WTC11 (cell line): ENCODE results near the gene NLRP3. TPM values are rescaled to one million over a fixed set of nuclear protein-coding genes. Genes with fewer than 3 reads are reported as not detected.

Source experiments
- ATAC-seq: fragments of 200-7000 bp; cut with Tn5 transposase; 2 replicates; pipeline ENCODE4 v1.10.0; 2021; ENCODE audit warnings: mild to moderate bottlenecking, moderate library complexity
- CTCF ChIA-PET: fragments of 300-600 bp; sonication (Branson Sonifier 250); formaldehyde crosslinking; loops from one replicate; lab custom pipeline; 2021; ENCODE audit warnings: antibody characterized with exemption; lab: Charles Lee
- POLR2A ChIA-PET: fragments of 350-600 bp; sonication (Branson Sonifier 250); formaldehyde crosslinking; loops from one replicate; lab custom pipeline; 2021; ENCODE audit warnings: antibody characterized with exemption; lab: Charles Lee
- DNase-seq: peaks from one replicate; pipeline ENCODE4 v3.0.0; 2021; ENCODE audit warnings: low spot score
- H3K27ac Mint-ChIP-seq: 2 replicates; pipeline ENCODE4 v1.8.0; 2021; ENCODE audit warnings: mixed read lengths
- H3K27me3 Mint-ChIP-seq: 2 replicates; pipeline ENCODE4 v1.8.0; 2021; ENCODE audit warnings: low read depth, mild to moderate bottlenecking, moderate library complexity, mixed read lengths
- H3K36me3 Mint-ChIP-seq: 2 replicates; pipeline ENCODE4 v1.8.0; 2021; ENCODE audit warnings: mixed read lengths
- H3K4me1 Mint-ChIP-seq: 2 replicates; pipeline ENCODE4 v1.8.0; 2022; ENCODE audit warnings: mixed read lengths
- H3K4me3 Mint-ChIP-seq: 2 replicates; pipeline ENCODE4 v1.8.0; 2021; ENCODE audit warnings: mild to moderate bottlenecking, moderate library complexity, mixed read lengths
- H3K9me3 Mint-ChIP-seq: 2 replicates; pipeline ENCODE4 v1.8.0; 2021; ENCODE audit warnings: mixed read lengths
- ATF2 ChIP-seq: sonication (generic); formaldehyde crosslinking; IDR thresholded peaks from 2 replicates; pipeline ENCODE4 v1.8.1; 2022; ENCODE audit warnings: low read depth, missing genetic modification reagents, borderline replicate concordance
- ELF4 ChIP-seq: sonication (generic); formaldehyde crosslinking; IDR thresholded peaks from 2 replicates; pipeline ENCODE4 v1.8.1; 2022; ENCODE audit warnings: low read depth, mild to moderate bottlenecking, moderate library complexity, missing genetic modification reagents
- ERG ChIP-seq: fragments of 250-450 bp; sonication (Bioruptor Pico); IDR thresholded peaks from 2 replicates; pipeline ENCODE4 v1.8.0; 2021; ENCODE audit warnings: mild to moderate bottlenecking
- ESRRA ChIP-seq: sonication (generic); formaldehyde crosslinking; IDR thresholded peaks from 2 replicates; pipeline ENCODE4 v1.8.1; 2022; ENCODE audit warnings: mild to moderate bottlenecking, missing genetic modification reagents, borderline replicate concordance
- GTF2I ChIP-seq: fragments of 250-450 bp; sonication (Bioruptor Pico); conservative IDR thresholded peaks from 2 replicates; pipeline ENCODE4 v1.4.0; 2021; ENCODE audit warnings: mild to moderate bottlenecking
- HMGA2 ChIP-seq: fragments of 250-450 bp; sonication (Bioruptor Pico); IDR thresholded peaks from 2 replicates; pipeline ENCODE4 v1.4.0; 2021; ENCODE audit warnings: mild to moderate bottlenecking, moderate library complexity
- HMGXB4 ChIP-seq: sonication (generic); formaldehyde crosslinking; IDR thresholded peaks from 2 replicates; pipeline ENCODE4 v1.8.1; 2023; ENCODE audit warnings: mild to moderate bottlenecking, moderate library complexity, missing genetic modification reagents
- MLX ChIP-seq: sonication (generic); formaldehyde crosslinking; IDR thresholded peaks from 2 replicates; pipeline ENCODE4 v1.8.1; 2023; ENCODE audit warnings: mild to moderate bottlenecking, missing genetic modification reagents, moderate library complexity
- MXD4 ChIP-seq: fragments of 250-450 bp; sonication (Bioruptor Pico); IDR thresholded peaks from 2 replicates; pipeline ENCODE4 v1.8.0; 2021; ENCODE audit warnings: mild to moderate bottlenecking, moderate library complexity, borderline replicate concordance
- MYBL2 ChIP-seq: sonication (generic); formaldehyde crosslinking; IDR thresholded peaks from 2 replicates; pipeline ENCODE4 v1.8.1; 2023; ENCODE audit warnings: mild to moderate bottlenecking, moderate library complexity, missing genetic modification reagents
- NFATC4 ChIP-seq: fragments of 250-450 bp; sonication (Bioruptor Pico); IDR thresholded peaks from 2 replicates; pipeline ENCODE4 v1.9.0; 2021; ENCODE audit warnings: mild to moderate bottlenecking
- NR2C2 ChIP-seq: sonication (generic); formaldehyde crosslinking; IDR thresholded peaks from 2 replicates; pipeline ENCODE4 v1.8.0; 2022; ENCODE audit warnings: mild to moderate bottlenecking, missing genetic modification reagents
- PRDM15 ChIP-seq: sonication (generic); formaldehyde crosslinking; IDR thresholded peaks from 2 replicates; pipeline ENCODE4 v1.8.0; 2022; ENCODE audit warnings: missing genetic modification reagents
- SOX15 ChIP-seq: fragments of 250-450 bp; sonication (Bioruptor Pico); IDR thresholded peaks from 2 replicates; pipeline ENCODE4 v1.9.0; 2021; ENCODE audit warnings: mild to moderate bottlenecking
- SP1 ChIP-seq: sonication (generic); formaldehyde crosslinking; conservative IDR thresholded peaks from 2 replicates; pipeline ENCODE4 v1.8.1; 2022; ENCODE audit warnings: missing genetic modification reagents
- TCF7 ChIP-seq: sonication (generic); formaldehyde crosslinking; IDR thresholded peaks from 2 replicates; pipeline ENCODE4 v1.8.0; 2022; ENCODE audit warnings: mild to moderate bottlenecking, low read depth, missing genetic modification reagents, moderate library complexity
- TEAD4 ChIP-seq: sonication (generic); formaldehyde crosslinking; IDR thresholded peaks from 2 replicates; pipeline ENCODE4 v1.8.0; 2022; ENCODE audit warnings: mild to moderate bottlenecking, missing genetic modification reagents
- TP53 ChIP-seq: sonication (generic); formaldehyde crosslinking; IDR thresholded peaks from 2 replicates; pipeline ENCODE4 v1.8.1; 2023; ENCODE audit warnings: mild to moderate bottlenecking, missing genetic modification reagents
- USF1 ChIP-seq: sonication (generic); formaldehyde crosslinking; IDR thresholded peaks from 2 replicates; pipeline ENCODE4 v1.8.0; 2022; ENCODE audit warnings: mild to moderate bottlenecking, missing genetic modification reagents
- ZNF317 ChIP-seq: sonication (generic); formaldehyde crosslinking; IDR thresholded peaks from 2 replicates; pipeline ENCODE4 v1.8.1; 2023; ENCODE audit warnings: low read depth, mild to moderate bottlenecking, moderate library complexity, missing genetic modification reagents, borderline replicate concordance
- ZNF512 ChIP-seq: sonication (generic); formaldehyde crosslinking; IDR thresholded peaks from 2 replicates; pipeline ENCODE4 v1.8.1; 2022; ENCODE audit warnings: missing genetic modification reagents, borderline replicate concordance
- total RNA-seq: library from RNA; stranded (reverse); gene quantifications from 3 replicates; pipeline ENCODE4 v1.2.3, GENCODE V29; 2021

NLRP3 gene
- total RNA-seq, 1 experiment from 2014 or later, result 0.11 TPM

GRCh38 chr1:247406014-247406656 is 9.8 kb upstream of the NLRP3 start:
- Mint-ChIP-seq H3K27ac (no peak overlapping the region), H3K9me3 (no peaks in the 10 kb centered on the region), H3K4me1 (peaks cover 6% of the 10 kb centered on the region), H3K27me3 (no peaks in the 10 kb centered on the region), H3K36me3 (no peaks in the 10 kb centered on the region), H3K4me3 (no peak overlapping the region)
- ChIA-PET POLR2A (no interaction called here), CTCF (no interaction called here)
- TF ChIP-seq ATF2 (CRISPR knock-in tag) (no peak), NFATC4 (no peak), USF1 (CRISPR knock-in tag) (no peak), HMGA2 (CRISPR knock-in tag) (no peak), GTF2I (CRISPR knock-in tag) (no peak), MYBL2 (CRISPR knock-in tag) (no peak), ELF4 (no peak), SOX15 (no peak), TP53 (no peak), TEAD4 (no peak), ERG (no peak), ZNF317 (CRISPR knock-in tag) (no peak), ZNF512 (CRISPR knock-in tag) (no peak), TCF7 (CRISPR knock-in tag) (no peak), MXD4 (no peak), SP1 (CRISPR knock-in tag) (no peak)
- ATAC-seq (no peak), DNase-seq (no peak)

- Mint-ChIP-seq H3K9me3 (no peaks in the 10 kb centered on the region), H3K36me3 (no peaks in the 10 kb centered on the region), H3K27ac (no peak overlapping the region), H3K4me3 (no peak overlapping the region), H3K4me1 (peaks cover 1% of the 10 kb centered on the region), H3K27me3 (no peaks in the 10 kb centered on the region)
- CTCF ChIA-PET, result no interaction called here
- ATAC-seq, result no peak
- DNase-seq, result no peak
- POLR2A ChIA-PET, result no interaction called here
- TF ChIP-seq HMGXB4 (CRISPR knock-in tag) (no peak), TP53 (no peak), NR2C2 (no peak), PRDM15 (CRISPR knock-in tag) (no peak), ESRRA (CRISPR knock-in tag) (no peak), MLX (CRISPR knock-in tag) (no peak)
These were observed 8.8 kb upstream of the NLRP3 start for GRCh38 chr1:247407180-247407616.
